ENCODE data around the gene KLF1. TPM values are rescaled to one million over a fixed set of nuclear protein-coding genes. Genes with fewer than 3 reads are reported as not detected.

The KLF1 gene
- total and polyA plus RNA-seq, 2 donors (not counting 1 experiment from before 2014, with no cell fraction given) = not detected

- Histone ChIP-seq H3K36me3 (ENCODE audit: control insufficient read depth, insufficient read depth, low read length) (peaks cover 26% of the 10 kb centered on the region), H3K27ac (ENCODE audit: insufficient read depth, low read length) (no peak overlapping the region), H3K4me1 (ENCODE audit: control insufficient read depth, extremely low read depth, insufficient read depth, low read length) (no peaks in the 10 kb centered on the region), H3K4me3 (replicated peaks in 1 of 4; ENCODE audit: control extremely low read depth in 1 of 4, insufficient read depth in 1 of 4, low read depth in 3 of 4, low read length in 4 of 4) (no peak overlapping the region), H2AFZ (ENCODE audit: low read length) (no peak overlapping the region), H3K79me2 (ENCODE audit: control insufficient read depth, insufficient read depth, low read length) (no peaks in the 10 kb centered on the region), H3K27me3 (ENCODE audit: control insufficient read depth, insufficient read depth, low read length) (no peaks in the 10 kb centered on the region), H3K9ac (ENCODE audit: insufficient read depth, low read length) (no peak overlapping the region), H3K4me2 (ENCODE audit: extremely low read depth, insufficient read depth, low read length) (no peak overlapping the region), H4K20me1 (ENCODE audit: control insufficient read depth, extremely low read depth, insufficient read depth, low read length) (no peaks in the 10 kb centered on the region), H3K9me3 (ENCODE audit: control insufficient read depth, insufficient read depth, low read depth, low read length) (no peaks in the 10 kb centered on the region)
- TF ChIP-seq EZH2 (IDR thresholded peaks at IDR 0.05; ENCODE audit: low read length, missing control alignments) (no peak), CTCF (conservative IDR thresholded peaks at IDR 0.05 in 1 of 2, IDR thresholded peaks at IDR 0.05 in 1 of 2; ENCODE audit: low read depth in 1 of 2, low read length in 2 of 2) (no peak)
- no peak for DNase-seq (ENCODE audit: low read depth in 2 of 2)
Measured at GRCh38 chr19:12924621-12925310, 37.8 kb upstream of the KLF1 start.

GRCh38 chr19:12922959-12923358, 36.0 kb upstream of the KLF1 start:
- peaks cover 16% of the 10 kb centered on the region for H3K36me3 ChIP-seq (ENCODE audit: control insufficient read depth, insufficient read depth, low read length)

GRCh38 chr19:12921047-12921446, 34.0 kb upstream of the KLF1 start:
- Histone ChIP-seq H3K79me2 (ENCODE audit: control insufficient read depth, insufficient read depth, low read length) (no peaks in the 10 kb centered on the region), H2AFZ (ENCODE audit: low read length) (no peak overlapping the region), H3K9me3 (ENCODE audit: control insufficient read depth, insufficient read depth, low read depth, low read length) (no peaks in the 10 kb centered on the region), H3K4me3 (replicated peaks in 1 of 4; ENCODE audit: control extremely low read depth in 1 of 4, insufficient read depth in 1 of 4, low read depth in 3 of 4, low read length in 4 of 4) (no peak overlapping the region), H4K20me1 (ENCODE audit: control insufficient read depth, extremely low read depth, insufficient read depth, low read length) (no peaks in the 10 kb centered on the region), H3K27ac (ENCODE audit: insufficient read depth, low read length) (no peak overlapping the region), H3K4me2 (ENCODE audit: extremely low read depth, insufficient read depth, low read length) (no peak overlapping the region), H3K9ac (ENCODE audit: insufficient read depth, low read length) (no peak overlapping the region), H3K4me1 (ENCODE audit: control insufficient read depth, extremely low read depth, insufficient read depth, low read length) (peaks cover 3% of the 10 kb centered on the region), H3K36me3 (ENCODE audit: control insufficient read depth, insufficient read depth, low read length) (peaks cover 11% of the 10 kb centered on the region), H3K27me3 (ENCODE audit: control insufficient read depth, insufficient read depth, low read length) (no peaks in the 10 kb centered on the region)
- DNase-seq (ENCODE audit: low read depth in 2 of 2) = no peak
- TF ChIP-seq EZH2 (IDR thresholded peaks at IDR 0.05; ENCODE audit: low read length, missing control alignments) (no peak), CTCF (conservative IDR thresholded peaks at IDR 0.05 in 1 of 2, IDR thresholded peaks at IDR 0.05 in 1 of 2; ENCODE audit: low read depth in 1 of 2, low read length in 2 of 2) (no peak)

More at GRCh38 chr19:12922959-12923358, 36.0 kb upstream of the KLF1 start:
- Histone ChIP-seq H3K4me3 (replicated peaks in 1 of 4; ENCODE audit: control extremely low read depth in 1 of 4, insufficient read depth in 1 of 4, low read depth in 3 of 4, low read length in 4 of 4) (no peak overlapping the region), H3K9me3 (ENCODE audit: control insufficient read depth, insufficient read depth, low read depth, low read length) (no peaks in the 10 kb centered on the region), H3K9ac (ENCODE audit: insufficient read depth, low read length) (no peak overlapping the region), H3K27ac (ENCODE audit: insufficient read depth, low read length) (no peak overlapping the region), H3K27me3 (ENCODE audit: control insufficient read depth, insufficient read depth, low read length) (no peaks in the 10 kb centered on the region), H3K4me1 (ENCODE audit: control insufficient read depth, extremely low read depth, insufficient read depth, low read length) (peaks cover 3% of the 10 kb centered on the region), H3K79me2 (ENCODE audit: control insufficient read depth, insufficient read depth, low read length) (no peaks in the 10 kb centered on the region), H2AFZ (ENCODE audit: low read length) (no peak overlapping the region), H4K20me1 (ENCODE audit: control insufficient read depth, extremely low read depth, insufficient read depth, low read length) (no peaks in the 10 kb centered on the region), H3K4me2 (ENCODE audit: extremely low read depth, insufficient read depth, low read length) (no peak overlapping the region)
- DNase-seq (ENCODE audit: low read depth in 2 of 2) = no peak
- no peak for TF ChIP-seq EZH2 (IDR thresholded peaks at IDR 0.05; ENCODE audit: low read length, missing control alignments)
- no peak for TF ChIP-seq CTCF (conservative IDR thresholded peaks at IDR 0.05 in 1 of 2, IDR thresholded peaks at IDR 0.05 in 1 of 2; ENCODE audit: low read depth in 1 of 2, low read length in 2 of 2)
